Activated CD4-positive, alpha-beta T cell treated with anti-CD3 and anti-CD28 coated beads for 1 hour (primary cell): Measurements from ENCODE around the gene TNFRSF1B.

Source experiments
- DNase-seq: peaks from one replicate; pipeline ENCODE4 v3.0.0-alpha.2; 2020

TNFRSF1B gene

GRCh38 chr1:12176298-12177118, 9.7 kb downstream of the TNFRSF1B start:
- no peak for DNase-seq

GRCh38 chr1:12177156-12177998, 10.6 kb downstream of the TNFRSF1B start:
- DNase-seq, result no peak

DNA sequence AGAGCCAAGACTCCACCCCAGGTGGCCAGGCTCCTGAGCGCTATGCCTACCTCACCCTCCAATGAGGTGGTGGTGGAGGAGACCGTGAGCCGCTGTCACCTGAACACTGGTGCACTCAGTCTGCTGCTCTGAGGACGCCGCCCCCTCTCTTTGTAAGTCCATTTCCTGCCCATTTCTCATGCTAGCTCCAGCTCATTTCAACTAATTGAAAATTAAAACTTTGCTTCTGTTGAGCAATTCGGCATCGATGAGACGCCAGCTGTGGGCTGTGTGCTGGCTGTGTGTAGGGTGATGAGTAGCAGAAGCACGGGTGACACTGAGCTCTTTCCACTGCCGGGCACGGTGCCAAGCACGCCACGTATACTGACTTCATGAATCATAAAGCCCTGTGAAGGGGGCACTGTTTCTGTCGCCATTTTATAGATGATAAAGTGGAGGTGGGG, 11.2 kb downstream of the TNFRSF1B start:
- DNase-seq, result peak; percentile 97

DNA sequence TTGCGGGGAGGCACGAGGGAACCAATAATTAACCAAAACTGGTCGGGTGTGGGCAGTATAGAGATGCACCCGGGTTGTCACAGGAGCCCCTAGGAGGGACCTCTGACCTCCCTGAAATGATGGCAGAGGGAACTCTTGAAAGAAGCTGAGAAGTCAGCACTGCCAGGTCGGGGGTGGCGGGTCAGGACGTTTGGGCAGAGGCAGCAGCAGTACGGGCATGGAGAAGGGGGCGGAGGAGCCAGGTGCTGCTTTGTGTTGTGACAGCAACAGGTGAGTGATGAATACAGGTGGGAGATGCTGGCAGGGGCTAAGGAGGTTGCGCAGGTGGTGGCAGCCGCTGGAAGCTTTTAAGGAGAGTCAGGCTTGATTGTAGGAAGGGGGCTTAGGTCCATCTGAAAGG, 11.7 kb downstream of the TNFRSF1B start:
- DNase-seq, result no peak

- DNase-seq, result peak; percentile 78
Observed at GRCh38 chr1:12179111-12179519, 12.3 kb downstream of the TNFRSF1B start.

GRCh38 chr1:12179676-12180075, 12.9 kb downstream of the TNFRSF1B start:
- no peak for DNase-seq

GRCh38 chr1:12180315-12180714, 13.5 kb downstream of the TNFRSF1B start:
- DNase-seq, result no peak

DNA sequence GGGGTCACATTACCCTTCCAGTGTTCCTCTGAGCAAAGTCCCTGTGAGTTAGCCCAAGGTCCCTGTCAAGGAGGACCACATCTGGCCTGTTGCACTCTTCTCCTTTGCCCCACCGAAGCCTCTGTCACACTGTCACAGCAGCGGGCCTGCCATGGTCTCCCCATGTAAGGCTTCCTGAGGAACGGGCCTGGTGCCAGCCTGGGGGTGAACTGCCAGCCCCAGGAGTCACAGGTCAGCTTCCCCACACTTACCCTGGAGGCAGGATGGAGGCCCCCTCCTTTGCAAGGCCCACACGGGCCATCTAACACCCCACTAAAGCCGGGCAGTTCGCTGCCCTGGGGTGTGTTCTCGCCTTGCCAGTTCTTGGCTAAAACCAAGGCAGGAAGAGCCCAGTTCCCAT, 14.1 kb downstream of the TNFRSF1B start:
- DNase-seq, result no peak

DNA sequence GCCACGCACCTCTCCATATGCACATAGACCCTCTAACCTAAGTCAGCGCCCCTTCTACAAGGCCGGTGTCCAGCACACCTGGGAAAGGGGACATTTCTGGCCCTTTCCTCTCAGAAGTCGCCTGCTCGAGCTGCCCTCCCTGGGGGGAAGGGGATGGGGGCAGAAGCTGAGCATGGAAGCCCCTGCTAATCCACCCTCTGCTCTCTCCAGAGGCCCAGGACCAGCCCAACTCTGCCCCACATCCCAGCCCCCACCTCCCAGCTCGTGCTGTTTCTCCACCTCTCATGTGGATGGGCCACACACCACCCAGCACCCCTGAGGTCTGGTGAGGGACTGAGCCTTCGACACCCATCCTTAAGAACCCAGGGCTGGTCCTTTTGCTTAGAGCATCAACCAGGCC, 14.8 kb downstream of the TNFRSF1B start:
- DNase-seq, result no peak

DNA sequence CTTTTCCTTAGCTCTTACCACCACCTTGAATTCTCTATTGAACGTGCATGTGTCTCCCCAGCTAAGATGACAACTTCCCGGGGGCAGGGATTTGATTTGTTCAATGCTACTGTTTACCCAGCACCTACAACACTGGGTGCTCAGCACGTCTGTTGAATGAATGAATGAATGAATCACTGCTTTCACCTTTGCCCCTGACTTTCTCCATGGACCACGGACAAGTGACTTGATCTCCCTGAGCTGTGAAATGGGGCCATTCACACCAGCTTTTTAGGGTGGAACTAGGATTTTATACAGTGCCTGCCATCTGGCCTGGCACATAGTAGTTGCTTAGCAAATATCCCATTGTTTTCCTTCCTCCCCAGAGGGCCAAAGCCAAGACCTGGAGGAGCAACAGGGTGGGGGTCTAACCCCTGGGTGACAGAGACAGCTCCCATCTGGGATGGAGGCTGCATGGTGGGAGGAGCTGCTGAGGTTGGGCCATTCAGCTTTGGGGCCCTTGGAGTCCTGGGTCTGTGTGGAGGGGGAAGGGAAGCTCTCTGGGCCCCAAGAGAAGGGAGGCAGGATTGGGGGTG, 15.7 kb downstream of the TNFRSF1B start:
- DNase-seq, result no peak

GRCh38 chr1:12183095-12183794, 16.5 kb downstream of the TNFRSF1B start:
- no peak for DNase-seq

- DNase-seq, result no peak
Observed at GRCh38 chr1:12184008-12184681, 17.4 kb downstream of the TNFRSF1B start.

DNA sequence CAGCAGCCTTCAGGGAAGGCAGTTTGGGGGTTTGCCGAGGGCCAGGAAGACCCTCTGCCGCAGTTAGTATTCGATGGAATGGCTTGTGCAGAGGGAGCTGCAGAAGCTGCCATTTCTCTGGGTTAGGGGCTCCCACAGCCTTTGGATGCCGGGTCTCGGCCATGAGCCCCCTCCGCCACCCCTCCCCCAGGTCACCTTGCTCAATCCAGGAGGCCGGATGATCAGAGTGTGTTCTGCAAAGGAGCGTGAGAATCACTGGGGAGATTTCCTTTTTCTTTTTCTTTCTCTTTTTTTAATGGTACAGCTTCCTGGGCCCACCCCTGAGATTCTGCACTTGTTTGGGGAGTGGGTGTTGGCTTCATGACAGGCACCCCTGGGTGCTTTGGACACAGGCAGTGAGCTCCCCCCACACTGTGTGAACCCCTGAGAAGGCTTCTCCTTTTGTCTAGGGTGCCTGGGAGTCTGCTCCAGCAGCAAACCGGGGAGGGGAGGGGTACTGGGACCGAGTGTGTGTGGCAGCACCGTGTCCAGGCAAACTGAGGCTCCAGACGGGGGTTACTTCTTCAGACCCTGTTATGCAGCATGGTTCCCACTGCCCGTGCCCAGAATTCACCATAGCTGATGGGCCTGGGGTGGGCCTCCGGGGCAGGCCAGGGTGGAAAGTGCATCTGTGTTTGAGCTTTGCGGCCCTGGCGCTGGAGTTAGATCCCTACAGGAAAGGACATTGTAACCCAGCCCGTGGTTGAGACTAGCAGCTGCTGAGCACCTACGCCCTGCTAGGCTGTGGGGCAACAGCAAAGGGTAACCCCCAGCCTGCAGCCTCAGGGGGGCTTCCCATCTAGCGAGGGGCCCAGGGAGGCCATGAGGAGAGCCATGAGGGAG, 18.5 kb downstream of the TNFRSF1B start:
- DNase-seq, result no peak

GRCh38 chr1:12185918-12186678, 19.3 kb downstream of the TNFRSF1B start:
- DNase-seq, result no peak

DNA sequence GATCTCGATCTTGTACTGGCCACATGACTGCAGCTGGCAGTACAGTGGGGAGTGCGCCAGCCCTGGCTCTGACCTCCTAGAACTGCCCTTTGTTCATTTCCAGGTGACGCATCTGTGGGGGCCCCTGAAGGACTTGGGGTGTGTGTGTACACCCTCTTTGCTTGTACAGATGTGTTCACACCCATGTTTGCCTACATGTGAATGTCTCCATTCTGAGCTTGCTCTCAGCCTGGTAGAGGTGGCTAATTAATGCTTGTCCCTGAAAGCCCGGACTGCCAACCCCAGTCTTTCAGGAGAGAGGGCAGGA, 19.8 kb downstream of the TNFRSF1B start:
- no peak for DNase-seq

DNA sequence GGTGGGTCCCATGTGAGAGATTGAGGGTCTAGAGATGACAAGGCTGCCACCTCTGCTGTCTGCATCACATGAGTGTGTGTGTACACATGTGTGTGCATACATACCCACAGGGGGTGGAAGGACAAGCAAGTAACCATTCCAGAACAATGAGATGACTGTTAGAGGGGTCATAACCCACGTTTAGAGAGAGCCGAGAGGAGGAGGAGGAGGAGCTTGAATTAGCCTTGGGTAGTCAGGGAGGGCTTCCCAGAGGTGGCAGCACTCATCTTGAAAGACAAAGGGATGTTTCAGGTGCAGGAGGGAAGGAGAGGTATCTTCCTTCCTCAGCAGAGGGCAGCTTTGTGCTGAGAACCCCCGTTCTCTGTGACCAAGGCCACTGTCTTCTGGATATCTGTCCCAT, 21.3 kb downstream of the TNFRSF1B start:
- no peak for DNase-seq

DNA sequence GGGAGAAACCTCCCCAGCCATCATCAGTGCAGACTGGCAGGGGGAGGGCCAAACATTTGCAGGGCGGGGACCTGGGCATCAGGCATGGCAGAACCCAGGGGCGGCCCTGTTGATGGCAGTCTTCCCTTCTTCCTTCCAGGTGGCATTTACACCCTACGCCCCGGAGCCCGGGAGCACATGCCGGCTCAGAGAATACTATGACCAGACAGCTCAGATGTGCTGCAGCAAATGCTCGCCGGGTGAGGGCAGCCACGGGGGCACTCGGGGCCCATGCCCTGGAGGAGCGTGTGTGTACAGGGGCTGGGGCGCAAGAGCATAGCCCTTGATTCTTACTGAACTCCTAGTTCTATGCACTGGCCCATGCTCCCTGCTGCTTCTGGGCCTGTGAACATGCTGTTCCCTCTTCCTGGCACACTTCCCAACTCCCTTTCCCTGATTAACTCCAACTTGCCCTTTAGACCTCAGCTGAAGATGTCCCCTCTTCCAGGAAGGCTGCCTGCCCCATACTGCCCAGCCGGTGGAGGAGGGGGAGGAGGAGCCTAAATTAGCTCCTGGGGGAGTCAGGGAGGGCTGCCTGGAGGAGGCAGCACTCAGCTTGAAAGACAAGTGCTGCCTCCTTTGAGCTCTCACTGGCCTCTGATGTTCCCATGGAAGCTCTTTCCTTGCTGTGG, 22.0 kb downstream of the TNFRSF1B start:
- no peak for DNase-seq

GRCh38 chr1:12189328-12189682, 22.5 kb downstream of the TNFRSF1B start:
- DNase-seq, result no peak

DNA sequence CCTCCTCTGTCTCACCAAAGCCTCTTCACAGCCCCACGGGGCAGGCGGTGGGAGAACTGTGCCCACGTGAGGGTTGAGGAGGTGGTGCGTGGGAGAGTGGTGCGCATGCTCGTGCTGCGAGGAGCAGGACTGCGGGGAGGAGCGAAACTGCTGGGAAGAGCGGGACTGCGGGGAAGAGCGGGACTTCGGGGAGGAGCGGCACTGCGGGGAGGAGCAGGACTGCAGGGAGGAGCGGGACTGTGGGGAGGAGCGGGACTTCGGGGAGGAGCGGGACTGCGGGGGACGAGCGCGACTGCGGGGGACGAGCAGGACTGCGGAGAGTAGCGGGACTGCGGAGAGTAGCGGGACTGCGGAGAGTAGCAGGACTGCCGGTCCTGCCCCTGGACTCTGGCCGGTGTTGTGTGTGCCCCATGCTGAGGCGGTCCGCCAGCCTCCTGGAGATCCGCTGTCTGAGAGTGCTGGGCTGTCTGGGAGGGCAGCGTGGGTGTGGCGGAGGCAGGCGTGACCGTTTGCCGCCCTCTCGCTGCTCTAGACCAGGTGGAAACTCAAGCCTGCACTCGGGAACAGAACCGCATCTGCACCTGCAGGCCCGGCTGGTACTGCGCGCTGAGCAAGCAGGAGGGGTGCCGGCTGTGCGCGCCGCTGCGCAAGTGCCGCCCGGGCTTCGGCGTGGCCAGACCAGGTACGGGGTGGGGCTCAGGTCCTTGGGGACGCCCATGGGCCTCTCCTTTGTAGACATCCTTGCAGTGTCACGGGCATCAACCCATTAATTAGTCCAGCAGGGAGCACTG, 24.6 kb downstream of the TNFRSF1B start:
- no peak for DNase-seq
